HepG2 (cell line): Measurements from ENCODE around the gene DHX34. TPM values are rescaled to one million over a fixed set of nuclear protein-coding genes. Genes with fewer than 3 reads are reported as not detected.

Source experiments
- ATAC-seq: fragments of 200-7000 bp; cut with Tn5 transposase; 3 replicates; pipeline ENCODE4 v1.9.1; 2020; ENCODE audit warnings: mild to moderate bottlenecking, moderate library complexity
- BruUV-seq: library from RNA; stranded (reverse); fragments of 400-500 nt; replicated peaks from 2 replicates; lab custom pipeline; 2021; lab: Mats Ljungman, UMichigan
- CTCF ChIA-PET: fragments of 300-600 bp; formaldehyde crosslinking; extraction: SDS; loops from one replicate; lab custom pipeline; 2021; ENCODE audit warnings: low total read pairs, inconsistent platforms, low intra/inter-chr PET ratio; lab: Yijun Ruan, JAX
- POLR2A ChIA-PET: fragments of 350-600 bp; sonication (Branson Sonifier 250); formaldehyde crosslinking; loops from one replicate; lab custom pipeline; 2020; ENCODE audit warnings: antibody characterized with exemption, inconsistent platforms; lab: Yijun Ruan, JAX
- DNase-seq: peaks from one replicate; pipeline ENCODE4 v3.0.0-alpha.2; 2015; ENCODE audit warnings: low spot score
- FAIRE-seq: peaks from 3 replicates; lab custom pipeline; 2011; peaks lifted over from hg19 to GRCh38; lab: Jason Lieb, UNC
- H2AFZ ChIP-seq: one replicate; pipeline ENCODE4 v1.6.1; 2011; ENCODE audit warnings: low read length, inconsistent platforms
- H3K27ac ChIP-seq: fragments of 300-600 bp; 3 replicates; pipeline ENCODE4 v1.8.0; 2011; ENCODE audit warnings: mixed run types, mild to moderate bottlenecking, mixed read lengths, low read length, inconsistent platforms; ENCODE audit not compliant: insufficient read depth; ENCODE audit errors: extremely low read length
- H3K27me3 ChIP-seq, 2 experiments: fragments of 200-600 bp in 1 of 2; 2 replicates in 1 of 2; 3 replicates in 1 of 2; pipeline versions ENCODE4 v1.6.0 to v1.8.0; 2011; ENCODE audit warnings: low read length in 2 of 2, mild to moderate bottlenecking in 2 of 2, moderate library complexity in 2 of 2, inconsistent platforms in 1 of 2; ENCODE audit not compliant: insufficient read depth in 2 of 2, control insufficient read depth in 1 of 2
- H3K36me3 ChIP-seq, 2 experiments: fragments of 200-600 bp in 1 of 2; replicated peaks in 1 of 2; 2 replicates in 1 of 2; 3 replicates in 1 of 2; pipeline versions ENCODE4 v1.5.1 to v1.8.0; 2011; ENCODE audit warnings: low read length in 2 of 2, inconsistent platforms in 1 of 2; ENCODE audit not compliant: insufficient read depth in 2 of 2, control insufficient read depth in 1 of 2
- H3K4me1 ChIP-seq: 2 replicates; pipeline ENCODE4 v1.5.1; 2012; ENCODE audit warnings: low read length, inconsistent platforms; ENCODE audit not compliant: insufficient read depth
- H3K4me2 ChIP-seq: 2 replicates; pipeline ENCODE4 v1.6.0; 2011; ENCODE audit warnings: low read depth, low read length, inconsistent platforms
- H3K4me3 ChIP-seq, 3 experiments: fragments of 200-600 bp in 1 of 3; sonication (generic), shearing (Covaris generic) in 1 of 3; replicated peaks in 1 of 3; 2 replicates each; pipeline ENCODE4 v1.5.1; 2011 to 2016; ENCODE audit warnings: low read length in 3 of 3, inconsistent platforms in 2 of 3, low read depth in 2 of 3, mild to moderate bottlenecking in 2 of 3, control low read depth in 1 of 3, mixed read lengths in 1 of 3; ENCODE audit not compliant: insufficient read depth in 1 of 3
- H3K79me2 ChIP-seq: one replicate; pipeline ENCODE4 v1.6.1; 2011; ENCODE audit warnings: low read length, inconsistent platforms; ENCODE audit not compliant: insufficient read depth
- H3K9ac ChIP-seq: 2 replicates; pipeline ENCODE4 v1.6.0; 2011; ENCODE audit warnings: mild to moderate bottlenecking, low read depth, low read length, inconsistent platforms; ENCODE audit not compliant: insufficient read depth
- H3K9me3 ChIP-seq: 2 replicates; pipeline ENCODE4 v1.5.1; 2012; ENCODE audit warnings: mild to moderate bottlenecking, low read length
- H4K20me1 ChIP-seq: 2 replicates; pipeline ENCODE4 v1.6.0; 2011; ENCODE audit warnings: inconsistent platforms, mild to moderate bottlenecking, low read length, moderate library complexity; ENCODE audit not compliant: insufficient read depth
- ARNT ChIP-seq: fragments of 450-650 bp; IDR thresholded peaks from 2 replicates; pipeline ENCODE4 v1.6.1; 2017
- ATF4 ChIP-seq, 2 experiments: fragments of 450-650 bp in 1 of 2; sonication (generic) in 1 of 2; formaldehyde crosslinking; IDR thresholded peaks; 2 replicates each; pipeline versions ENCODE4 v1.5.0 to v1.8.0; 2020 to 2022; ENCODE audit warnings: mild to moderate bottlenecking in 1 of 2, missing genetic modification reagents in 1 of 2
- CCAR2 ChIP-seq: fragments of 200-400 bp; formaldehyde crosslinking; optimal IDR thresholded peaks from 2 replicates; pipeline ENCODE3; 2018; ENCODE audit warnings: low read depth, mild to moderate bottlenecking, low read length, moderate library complexity
- HDAC6 ChIP-seq: fragments of 200-600 bp; sonication (generic); IDR thresholded peaks from 2 replicates; pipeline ENCODE4 v1.7.0; 2017; ENCODE audit warnings: mild to moderate bottlenecking, antibody characterized with exemption, low read length, low read depth
- MXD4 ChIP-seq: IDR thresholded peaks from 2 replicates; pipeline ENCODE4 v1.6.1; 2016; ENCODE audit warnings: mild to moderate bottlenecking, missing biosample characterization, missing genetic modification reagents
- SP1 ChIP-seq, 2 experiments: fragments of 450-650 bp in 1 of 2; sonication (generic) in 1 of 2; formaldehyde crosslinking in 1 of 2; IDR thresholded peaks; 2 replicates each; pipeline versions ENCODE4 v1.4.0 to v1.6.1; 2016 to 2020; ENCODE audit warnings: missing genetic modification reagents in 1 of 2
- ZBTB7B ChIP-seq: sonication (generic); formaldehyde crosslinking; IDR thresholded peaks from 2 replicates; pipeline ENCODE4 v1.4.0; 2020; ENCODE audit warnings: missing genetic modification reagents
- ZMAT3 ChIP-seq: sonication (generic); formaldehyde crosslinking; conservative IDR thresholded peaks from 2 replicates; pipeline ENCODE4 v1.7.0; 2021; ENCODE audit warnings: missing genetic modification reagents
- ZNF10 ChIP-seq: sonication (generic); formaldehyde crosslinking; IDR thresholded peaks from 2 replicates; pipeline ENCODE4 v1.4.0; 2020; ENCODE audit warnings: mild to moderate bottlenecking, low read depth, missing genetic modification reagents, borderline replicate concordance
- ZNF253 ChIP-seq: sonication (generic); formaldehyde crosslinking; IDR thresholded peaks from 2 replicates; pipeline ENCODE4 v1.8.0; 2022; ENCODE audit warnings: mild to moderate bottlenecking, missing genetic modification reagents, borderline replicate concordance
- ZNF260 ChIP-seq: sonication (generic); formaldehyde crosslinking; IDR thresholded peaks from 2 replicates; pipeline ENCODE4 v1.4.0; 2020; ENCODE audit warnings: missing genetic modification reagents, low read depth, mild to moderate bottlenecking, borderline replicate concordance
- ZNF335 ChIP-seq: sonication (generic); formaldehyde crosslinking; IDR thresholded peaks from 2 replicates; pipeline ENCODE4 v1.4.0; 2020; ENCODE audit warnings: missing genetic modification reagents
- ZNF549 ChIP-seq: sonication (generic); formaldehyde crosslinking; IDR thresholded peaks from 2 replicates; pipeline ENCODE4 v1.5.0; 2020; ENCODE audit warnings: missing genetic modification reagents
- ZNF790 ChIP-seq: sonication (generic); formaldehyde crosslinking; IDR thresholded peaks from 2 replicates; pipeline ENCODE4 v1.8.0; 2022; ENCODE audit warnings: missing genetic modification reagents, mild to moderate bottlenecking, borderline replicate concordance
- ZSCAN20 ChIP-seq: sonication (generic); formaldehyde crosslinking; IDR thresholded peaks from 2 replicates; pipeline ENCODE4 v1.4.0; 2020; ENCODE audit warnings: missing genetic modification reagents, mild to moderate bottlenecking, borderline replicate concordance
- WGBS: methylation state at CpG from one replicate; pipeline ENCODE4 v1.1.6; 2017; ENCODE audit warnings: low lambda C conversion rate; 5-methylcytosine and 5-hydroxymethylcytosine counted together
- in situ Hi-C: cut with HindIII; loops from 2 replicates; pipeline ENCODE4 v1.10.0; 2017; ENCODE audit warnings: low pct_unique_long_range_greater_than_20kb; ENCODE audit not compliant: extremely low pct_ligation_motif_present
- intact Hi-C: fragments of 100-400 bp; cut with micrococcal nuclease; formaldehyde crosslinking; loops from one replicate; pipeline ENCODE4 v1.10.0; 2022; ENCODE audit not compliant: unreplicated experiment
- polyA plus RNA-seq, 8 experiments: library from polyadenylated mRNA; depleted of rRNA in 3 of 8; stranded (reverse) in 7 of 8; unstranded in 1 of 8; fragments of >200 nt; fragmentation: Illumina TruSeq in 4 of 8; extraction: Trizol in 4 of 8; gene quantifications; 2 replicates each; pipeline versions ENCODE4 v1.2.1 to v1.2.3, GENCODE V29; 2011 to 2016; ENCODE audit warnings: low read depth in 4 of 8, missing spikeins in 1 of 8, mixed read lengths in 1 of 8; ENCODE audit not compliant: insufficient read depth in 1 of 8
- total RNA-seq, 5 experiments: library from RNA; depleted of rRNA; stranded (reverse); fragments of >200 nt; fragmentation: Illumina TruSeq; extraction: Trizol; gene quantifications; 2 replicates each; pipeline ENCODE4 v1.2.3, GENCODE V29; 2016; ENCODE audit warnings: low read depth in 1 of 5

Gene DHX34
- total and polyA plus RNA-seq, 2 of the 13 experiments (the other 11 are each of a cell fraction or from before 2014, with no cell fraction given), result 9.2 to 12.0 TPM

- no peak for TF ChIP-seq ZSCAN20 (CRISPR knock-in tag)
- no peak for TF ChIP-seq ZBTB7B (CRISPR knock-in tag)
Observed at GRCh38 chr19:47405197-47405550, 56.1 kb downstream of the DHX34 start (continued).

- no TSS peak for BruUV-seq
- Histone ChIP-seq H3K36me3 (no peaks in the 10 kb centered on the region), H3K4me2 (no peak overlapping the region), H3K27me3 (peaks cover 0 to 24% of the 10 kb centered on the region in 2 experiments; a peak in 4 of 5 replicates), H3K9me3 (no peaks in the 10 kb centered on the region), H2AFZ (no peak overlapping the region), H3K9ac (no peak overlapping the region), H3K4me3 (no peak overlapping the region), H4K20me1 (0 out of 2 replicates have a peak, but pooled peaks cover 6% of the 10 kb centered on the region), H3K79me2 (no peaks in the 10 kb centered on the region), H3K27ac (no peak overlapping the region), H3K4me1 (no peaks in the 10 kb centered on the region)
- in situ Hi-C loops, result no loop called here
- TF ChIP-seq CCAR2 (no peak), ARNT (no peak), ZNF10 (CRISPR knock-in tag) (no peak), ZNF549 (no peak), ZNF335 (CRISPR knock-in tag) (no peak), ZMAT3 (CRISPR knock-in tag) (no peak), ZNF790 (CRISPR knock-in tag) (no peak), ZNF260 (CRISPR knock-in tag) (no peak), SP1 (IDR thresholded peaks at IDR 0.05) (no peak), SP1 (CRISPR knock-in tag; IDR thresholded peaks at IDR 0.05) (no peak), ZNF253 (CRISPR knock-in tag) (no peak), MXD4 (CRISPR knock-in tag) (no peak), HDAC6 (no peak), ATF4 (CRISPR knock-in tag; IDR thresholded peaks at IDR 0.05) (no peak)
- WGBS, result 32% methylated on average over 5 of the region's 5 CpGs
- ATAC-seq (no peak), FAIRE-seq (no peak), DNase-seq (no peak)
- CTCF ChIA-PET, result no interaction called here
- intact Hi-C loops, result no loop called here
- POLR2A ChIA-PET, result no interaction called here
Observed at GRCh38 chr19:47405854-47406417, 56.8 kb downstream of the DHX34 start.
